Cardiac septum (tissue), 1 donor: ENCODE data around the gene ELP2. TPM values are rescaled to one million over a fixed set of nuclear protein-coding genes. Genes with fewer than 3 reads are reported as not detected.
"Not testable (repeated sequence)": the region's sequence is repeated elsewhere in the genome, so short reads cannot be mapped to it uniquely, and the experiment has no call there.

Experiments
- DNase-seq: peaks from one replicate; pipeline ENCODE4 v3.0.0-alpha.2; 2020; ENCODE audit warnings: low spot score
- intact Hi-C: fragments of 100-400 bp; cut with DNase I; formaldehyde crosslinking; loops from one replicate; pipeline ENCODE4 v1.14.0; 2022
- total RNA-seq: library from RNA; stranded (reverse); fragmentation: NEBNext Ultra II Directional; extraction: Animal tissue kit (Norgen Biotek cat#: 25700); gene quantifications from one replicate; pipeline ENCODE4 v1.2.1, GENCODE V29; 2021
- donor health status: DM: no; HTN: no; CAD: no.

ELP2 gene
- total RNA-seq, 1 donor from 2014 or later, result 50.4 TPM

GRCh38 chr18:36149514-36150289 lies 20.0 kb downstream of the ELP2 start:
- no peak for DNase-seq
- intact Hi-C loops, result no loop called here

- intact Hi-C loops, result no loop called here
- no peak for DNase-seq
Measured at GRCh38 chr18:36152781-36153180, 23.1 kb downstream of the ELP2 start.

GRCh38 chr18:36153203-36153602 lies 23.5 kb downstream of the ELP2 start:
- no peak for DNase-seq
- intact Hi-C loops, result no loop called here

- intact Hi-C loops, result no loop called here
- DNase-seq, result no peak
Measured at GRCh38 chr18:36153771-36154170, 24.1 kb downstream of the ELP2 start.

GRCh38 chr18:36155851-36156757 lies 26.4 kb downstream of the ELP2 start:
- no peak for DNase-seq
- intact Hi-C loops, result no loop called here

GRCh38 chr18:36157441-36157840 lies 27.7 kb downstream of the ELP2 start:
- intact Hi-C loops, result no loop called here
- no peak for DNase-seq

GRCh38 chr18:36158266-36158867 lies 28.7 kb downstream of the ELP2 start:
- no peak for DNase-seq
- intact Hi-C loops, result no loop called here

- intact Hi-C loops, result no loop called here
- DNase-seq, result no peak
Measured at GRCh38 chr18:36160959-36161371, 31.3 kb downstream of the ELP2 start.

GRCh38 chr18:36162981-36163380 lies 33.3 kb downstream of the ELP2 start:
- DNase-seq, result no peak
- intact Hi-C loops, result no loop called here

- DNase-seq, result no peak
- intact Hi-C loops, result no loop called here
Measured at GRCh38 chr18:36167692-36168218, 38.1 kb downstream of the ELP2 start.

GRCh38 chr18:36168296-36168695 lies 38.6 kb downstream of the ELP2 start:
- DNase-seq, intact Hi-C loops: not testable (repeated sequence)

GRCh38 chr18:36169938-36170337 lies 40.2 kb downstream of the ELP2 start:
- DNase-seq, result no peak
- intact Hi-C loops, result no loop called here

GRCh38 chr18:36175481-36175880 lies 45.8 kb downstream of the ELP2 start:
- no peak for DNase-seq
- intact Hi-C loops, result no loop called here

GRCh38 chr18:36176177-36176584 lies 46.5 kb downstream of the ELP2 start:
- no peak for DNase-seq
- intact Hi-C loops, result no loop called here

- intact Hi-C loops, result no loop called here
- no peak for DNase-seq
Measured at GRCh38 chr18:36176711-36177110, 47.0 kb downstream of the ELP2 start.

GRCh38 chr18:36177913-36178312 lies 48.2 kb downstream of the ELP2 start:
- DNase-seq, result no peak
- intact Hi-C loops, result no loop called here

- DNase-seq, result no peak
- intact Hi-C loops, result loop anchor here (10.0 kb wide), 1 partner anchor 255 kb away; no protein-coding TSS in a partner anchor
Measured at GRCh38 chr18:36179562-36180355, 50.1 kb downstream of the ELP2 start.

- intact Hi-C loops, result loop anchor here (10.0 kb wide), 1 partner anchor 253 kb away; no protein-coding TSS in a partner anchor
- no peak for DNase-seq
Measured at GRCh38 chr18:36181441-36181840, 51.7 kb downstream of the ELP2 start.

- intact Hi-C loops, result loop anchor here (10.0 kb wide), 1 partner anchor 253 kb away; no protein-coding TSS in a partner anchor
- no peak for DNase-seq
Measured at GRCh38 chr18:36181898-36182506, 52.3 kb downstream of the ELP2 start.
